ENCODE measurements around the gene LASP1.

GRCh38 chr17:38897671-38898290 is 27.9 kb downstream of the LASP1 start:
- TF ChIP-seq, protein P1, sequence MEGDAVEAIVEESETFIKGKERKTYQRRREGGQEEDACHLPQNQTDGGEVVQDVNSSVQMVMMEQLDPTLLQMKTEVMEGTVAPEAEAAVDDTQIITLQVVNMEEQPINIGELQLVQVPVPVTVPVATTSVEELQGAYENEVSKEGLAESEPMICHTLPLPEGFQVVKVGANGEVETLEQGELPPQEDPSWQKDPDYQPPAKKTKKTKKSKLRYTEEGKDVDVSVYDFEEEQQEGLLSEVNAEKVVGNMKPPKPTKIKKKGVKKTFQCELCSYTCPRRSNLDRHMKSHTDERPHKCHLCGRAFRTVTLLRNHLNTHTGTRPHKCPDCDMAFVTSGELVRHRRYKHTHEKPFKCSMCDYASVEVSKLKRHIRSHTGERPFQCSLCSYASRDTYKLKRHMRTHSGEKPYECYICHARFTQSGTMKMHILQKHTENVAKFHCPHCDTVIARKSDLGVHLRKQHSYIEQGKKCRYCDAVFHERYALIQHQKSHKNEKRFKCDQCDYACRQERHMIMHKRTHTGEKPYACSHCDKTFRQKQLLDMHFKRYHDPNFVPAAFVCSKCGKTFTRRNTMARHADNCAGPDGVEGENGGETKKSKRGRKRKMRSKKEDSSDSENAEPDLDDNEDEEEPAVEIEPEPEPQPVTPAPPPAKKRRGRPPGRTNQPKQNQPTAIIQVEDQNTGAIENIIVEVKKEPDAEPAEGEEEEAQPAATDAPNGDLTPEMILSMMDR (conservative IDR thresholded peaks at IDR 0.05; ENCODE audit: low read length): no peak
- TF ChIP-seq EZH2phosphoT487 (IDR thresholded peaks at IDR 0.05; ENCODE audit: borderline replicate concordance, low read depth, low read length): no peak
